GM04504 (cell line): ENCODE data around the gene LRRK1.

Source experiments
- DNase-seq: peaks from one replicate; pipeline ENCODE4 v3.0.0-alpha.2; 2012; ENCODE audit warnings: low read depth

Gene LRRK1

GRCh38 chr15:101004986-101005747, 86.0 kb downstream of the LRRK1 start:
- no peak for DNase-seq

GRCh38 chr15:101006931-101007691, 88.0 kb downstream of the LRRK1 start:
- DNase-seq, result peak; percentile 58

DNA sequence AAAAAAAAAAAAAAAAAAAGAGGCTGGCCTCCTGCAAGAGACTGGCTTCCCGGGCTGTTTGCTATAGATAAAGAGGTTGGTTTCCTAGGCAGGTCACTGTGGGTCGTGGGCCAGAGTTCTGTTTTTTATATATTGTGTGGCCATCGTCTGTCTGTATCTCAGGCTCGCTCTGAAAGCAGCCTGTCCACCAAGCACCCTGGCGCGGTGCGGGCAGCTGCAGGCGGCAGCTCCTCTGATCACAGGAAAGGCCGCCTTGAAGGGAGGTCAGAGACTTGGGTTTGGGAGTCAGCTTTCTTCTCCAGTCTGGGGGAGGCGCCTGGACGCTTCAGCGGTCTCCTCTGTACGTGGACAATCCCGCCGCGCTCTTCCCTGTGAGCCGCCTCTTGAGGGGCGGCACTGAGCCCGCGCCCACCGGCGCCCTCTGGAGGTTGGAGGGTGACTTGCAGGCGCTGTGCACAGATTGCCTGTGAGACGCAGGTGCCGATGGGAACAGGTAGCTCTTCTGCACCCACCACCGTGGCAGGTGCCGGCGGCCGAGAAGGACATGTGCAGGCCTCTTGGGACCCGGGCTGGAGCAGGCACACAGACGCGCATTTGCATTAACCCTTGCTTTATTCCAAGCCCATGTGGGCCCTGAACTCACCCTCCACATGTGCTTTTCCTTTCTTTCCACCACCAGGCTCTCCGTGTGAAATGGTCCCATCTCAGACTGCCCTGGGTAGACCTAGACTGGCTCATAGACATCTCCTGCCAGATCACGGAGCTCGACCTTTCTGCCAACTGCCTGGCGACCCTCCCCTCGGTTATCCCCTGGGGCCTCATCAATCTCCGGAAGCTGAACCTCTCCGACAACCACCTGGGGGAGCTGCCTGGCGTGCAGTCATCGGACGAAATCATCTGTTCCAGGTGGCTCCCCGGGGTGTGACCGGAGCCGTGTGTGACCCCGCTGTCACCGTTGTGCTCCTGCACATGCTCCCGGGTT, 89.3 kb downstream of the LRRK1 start:
- no peak for DNase-seq

- no peak for DNase-seq
These were observed 90.0 kb downstream of the LRRK1 start for GRCh38 chr15:101009176-101009575.

DNA sequence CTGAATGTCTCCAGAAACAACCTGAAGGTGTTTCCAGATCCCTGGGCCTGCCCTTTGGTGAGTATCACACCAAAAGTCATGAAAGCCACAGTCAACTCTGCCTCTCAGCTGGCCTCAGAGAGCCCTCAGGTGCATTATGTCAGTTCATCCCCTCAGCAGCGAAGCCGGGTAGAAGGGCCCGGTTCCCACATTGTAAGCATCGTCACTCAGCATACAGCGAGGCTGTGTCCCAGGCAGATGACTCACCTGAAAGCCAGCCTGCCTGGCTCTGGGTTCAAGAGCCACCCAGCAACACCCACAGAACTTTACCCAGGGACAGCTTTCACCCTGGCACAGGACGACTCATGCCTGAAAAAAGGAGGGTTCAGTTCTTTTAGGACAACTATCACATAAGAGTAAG, 91.6 kb downstream of the LRRK1 start:
- no peak for DNase-seq

- no peak for DNase-seq
These were observed 93.4 kb downstream of the LRRK1 start for GRCh38 chr15:101012326-101013200.

GRCh38 chr15:101013201-101013550, 94.0 kb downstream of the LRRK1 start:
- DNase-seq, result no peak

GRCh38 chr15:101013769-101014675, 94.9 kb downstream of the LRRK1 start:
- no peak for DNase-seq

DNA sequence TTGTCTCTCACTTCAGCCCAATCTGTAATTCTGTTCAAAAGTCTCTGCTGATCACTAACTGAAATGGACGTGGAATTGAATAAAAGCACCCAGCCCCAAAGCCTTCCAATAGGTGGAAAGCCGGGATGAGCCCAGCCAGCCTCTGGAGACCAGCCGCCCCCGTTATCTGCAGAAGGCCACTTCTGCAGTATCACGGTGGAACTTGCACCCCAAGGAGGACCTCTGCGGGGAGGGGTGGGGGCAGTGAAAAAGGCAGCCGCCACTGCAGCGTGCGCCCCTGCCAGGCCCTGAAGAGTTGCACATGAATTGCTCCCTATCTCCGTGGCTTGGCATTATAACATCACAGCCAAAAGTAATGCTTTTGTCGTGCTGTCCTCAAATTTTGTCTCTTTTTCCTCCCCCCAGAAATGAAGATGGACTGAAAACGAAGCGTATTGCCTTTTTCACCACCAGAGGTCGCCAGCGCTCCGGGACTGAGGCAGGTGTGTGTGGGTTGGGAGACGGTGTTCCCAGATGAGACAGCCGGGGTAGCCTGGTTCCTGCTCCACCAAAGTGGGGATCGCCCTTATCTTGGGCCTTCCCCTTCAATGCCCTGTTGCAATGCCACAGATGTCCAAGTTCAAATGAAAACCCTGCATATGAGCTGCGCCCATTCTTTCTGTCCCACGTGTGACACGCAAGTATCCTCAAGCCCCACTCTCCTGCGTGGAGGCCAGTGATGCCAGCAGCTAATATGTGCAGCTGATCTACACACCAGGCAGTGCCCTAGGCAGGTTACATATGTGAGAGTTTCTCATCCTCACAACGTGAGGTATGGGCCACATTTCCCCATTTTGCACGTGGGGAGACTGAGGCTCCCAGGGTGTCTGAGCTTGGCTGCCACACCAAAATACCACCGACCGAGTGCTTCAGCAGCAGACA, 96.0 kb downstream of the LRRK1 start:
- no peak for DNase-seq

DNA sequence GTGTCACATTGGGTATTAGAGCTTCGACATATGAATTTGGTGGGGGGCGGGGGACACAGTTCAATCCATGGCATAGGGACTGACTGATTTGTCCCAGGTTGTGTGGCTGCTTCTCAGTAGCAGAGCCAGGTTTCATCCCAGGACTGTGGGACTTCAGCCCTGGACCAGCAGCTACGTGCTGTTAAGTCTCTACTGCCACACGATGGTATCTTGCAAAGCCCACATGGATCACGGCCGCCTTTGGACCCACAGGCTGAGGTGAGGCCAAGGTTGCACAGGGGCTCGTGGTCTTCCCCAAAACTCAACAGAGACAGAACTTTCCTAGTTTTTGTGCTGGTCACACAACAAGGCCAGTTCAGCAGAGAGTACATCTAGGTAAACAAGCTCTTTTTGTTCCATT, 97.4 kb downstream of the LRRK1 start:
- DNase-seq, result no peak

- no peak for DNase-seq
These were observed 98.1 kb downstream of the LRRK1 start for GRCh38 chr15:101017093-101017754.

DNA sequence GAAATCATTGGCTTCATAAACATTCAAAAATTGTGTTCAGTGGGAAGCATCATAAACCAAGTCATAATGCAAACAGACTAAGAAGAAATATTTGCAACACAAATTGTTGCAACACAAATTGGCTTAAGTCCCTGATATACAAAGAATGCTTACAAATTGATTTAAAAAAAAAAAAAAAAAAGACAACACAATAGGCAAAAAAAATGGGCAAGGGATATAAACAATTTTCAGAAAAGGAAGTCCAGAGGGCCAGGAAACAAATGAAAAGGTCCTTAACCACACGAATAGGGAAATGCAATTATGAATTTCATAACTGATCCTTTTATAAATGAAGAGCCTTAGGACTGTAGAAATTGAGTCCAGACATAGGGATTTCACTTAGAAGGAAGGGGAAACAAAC, 98.9 kb downstream of the LRRK1 start:
- no peak for DNase-seq

GRCh38 chr15:101018450-101018849, 99.3 kb downstream of the LRRK1 start:
- DNase-seq, result no peak

- no peak for DNase-seq
These were observed 100.3 kb downstream of the LRRK1 start for GRCh38 chr15:101019366-101019896.

GRCh38 chr15:101020451-101020850, 101.3 kb downstream of the LRRK1 start:
- no peak for DNase-seq

GRCh38 chr15:101020945-101021344, 101.8 kb downstream of the LRRK1 start:
- no peak for DNase-seq

DNA sequence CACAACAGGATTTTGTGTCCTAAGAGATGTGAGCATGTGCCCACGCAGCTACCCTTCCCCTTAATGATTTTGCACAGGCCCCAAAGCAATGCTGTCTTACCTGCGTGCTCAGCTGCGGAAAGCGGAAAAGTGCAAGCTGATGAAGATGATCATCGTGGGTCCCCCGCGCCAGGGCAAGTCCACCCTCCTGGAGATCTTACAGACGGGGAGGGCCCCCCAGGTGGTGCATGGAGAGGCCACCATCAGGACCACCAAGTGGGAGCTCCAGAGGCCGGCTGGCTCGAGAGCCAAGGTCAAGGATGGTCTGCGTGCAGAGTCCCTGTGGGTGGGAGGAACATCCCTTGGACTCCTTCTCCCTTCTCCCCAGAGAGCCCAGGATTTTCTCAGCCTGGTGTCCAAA, 103.1 kb downstream of the LRRK1 start:
- no peak for DNase-seq

GRCh38 chr15:101022876-101023275, 103.7 kb downstream of the LRRK1 start:
- DNase-seq, result no peak
